HAP-1 (cell line): ENCODE data around the gene SSH2.
A peak's percentile ranks its signal among the peaks of the same experiment; 100 is the strongest.

Experiments
- DNase-seq, 2 experiments: peaks; one replicate each; pipeline ENCODE4 v3.0.0-alpha.2; 2016 to 2020; ENCODE audit warnings: low spot score in 2 of 2
- H3K27me3 ChIP-seq: fragments of 250-450 bp; sonication (Bioruptor Pico); 2 replicates; pipeline ENCODE4 v1.5.1; 2020; ENCODE audit warnings: low read depth, mild to moderate bottlenecking, moderate library complexity
- H3K36me3 ChIP-seq: fragments of 250-450 bp; sonication (Bioruptor Pico); replicated peaks from 2 replicates; pipeline ENCODE4 v1.5.1; 2020; ENCODE audit warnings: mild to moderate bottlenecking
- H3K4me1 ChIP-seq: fragments of 250-450 bp; sonication (Bioruptor Pico); 2 replicates; pipeline ENCODE4 v1.5.1; 2020; ENCODE audit warnings: mild to moderate bottlenecking
- H3K4me3 ChIP-seq: fragments of 250-450 bp; sonication (Bioruptor Pico); 2 replicates; pipeline ENCODE4 v1.5.1; 2020; ENCODE audit warnings: mild to moderate bottlenecking, moderate library complexity
- H3K9me3 ChIP-seq: fragments of 250-450 bp; sonication (Bioruptor Pico); 2 replicates; pipeline ENCODE4 v1.5.1; 2020; ENCODE audit warnings: mild to moderate bottlenecking, moderate library complexity
- in situ Hi-C: fragments of 300-500 bp; cut with MboI; formaldehyde crosslinking; loops from 3 replicates; pipeline ENCODE4 v1.14.3; 2020; ENCODE audit warnings: low sequenced_read_pairs, inconsistent platforms, mixed read lengths

SSH2 gene

GRCh38 chr17:29579866-29580771 is 349.9 kb downstream of the SSH2 start:
- Histone ChIP-seq H3K4me1 (no peaks in the 10 kb centered on the region), H3K27me3 (no peaks in the 10 kb centered on the region), H3K9me3 (no peaks in the 10 kb centered on the region), H3K4me3 (no peak overlapping the region), H3K36me3 (peaks cover 60% of the 10 kb centered on the region)
- in situ Hi-C loops = no loop called here
- DNase-seq = peak; percentile 53 to 84

- H3K9me3 ChIP-seq = no peaks in the 10 kb centered on the region
- no peaks in the 10 kb centered on the region for H3K4me1 ChIP-seq
- no peak overlapping the region for H3K4me3 ChIP-seq
- DNase-seq = no peak
- no peaks in the 10 kb centered on the region for H3K27me3 ChIP-seq
- in situ Hi-C loops = no loop called here
- H3K36me3 ChIP-seq = peaks cover 70% of the 10 kb centered on the region
Observed at GRCh38 chr17:29578626-29579485, 351.2 kb downstream of the SSH2 start.

- no peak for DNase-seq
- no peaks in the 10 kb centered on the region for H3K9me3 ChIP-seq
- in situ Hi-C loops = no loop called here
- peaks cover 78% of the 10 kb centered on the region for H3K36me3 ChIP-seq
- no peaks in the 10 kb centered on the region for H3K4me1 ChIP-seq
- H3K4me3 ChIP-seq = no peak overlapping the region
- H3K27me3 ChIP-seq = no peaks in the 10 kb centered on the region
Observed at GRCh38 chr17:29577385-29578211, 352.4 kb downstream of the SSH2 start.

- Histone ChIP-seq H3K27me3 (no peaks in the 10 kb centered on the region), H3K9me3 (no peaks in the 10 kb centered on the region), H3K4me1 (no peaks in the 10 kb centered on the region), H3K4me3 (no peak overlapping the region), H3K36me3 (peaks cover 75% of the 10 kb centered on the region)
- DNase-seq = no peak
- in situ Hi-C loops = no loop called here
Observed at GRCh38 chr17:29577001-29577370, 353.0 kb downstream of the SSH2 start.

- no peak for DNase-seq
- H3K36me3 ChIP-seq = peaks cover 76% of the 10 kb centered on the region
- in situ Hi-C loops = no loop called here
- no peaks in the 10 kb centered on the region for H3K27me3 ChIP-seq
- no peaks in the 10 kb centered on the region for H3K4me1 ChIP-seq
- H3K9me3 ChIP-seq = no peaks in the 10 kb centered on the region
- no peak overlapping the region for H3K4me3 ChIP-seq
Observed at GRCh38 chr17:29576214-29577000, 353.6 kb downstream of the SSH2 start.
